ENCODE data around the gene ADAMTS6. TPM values are rescaled to one million over a fixed set of nuclear protein-coding genes. Genes with fewer than 3 reads are reported as not detected.

The ADAMTS6 gene
- total RNA-seq, 3 donors from 2014 or later (not counting 1 experiment from before 2014, with no cell fraction given): 0.47 to 1.4 (median 1.1) TPM

- no peak for TF ChIP-seq CTCF (IDR thresholded peaks at IDR 0.05)
- 100% methylated on average over 2 of the region's 2 CpGs for WGBS (ENCODE audit: insufficient coverage)
- H3K27ac ChIP-seq (ENCODE audit: low read length): no peak overlapping the region
- Mint-ChIP-seq H3K36me3 (no peaks in the 10 kb centered on the region), H3K27ac (no peak overlapping the region), H3K27me3 (ENCODE audit: low read depth in 2 of 2) (no peaks in the 10 kb centered on the region), H3K4me3 (no peak overlapping the region), H3K4me1 (no peaks in the 10 kb centered on the region), H3K9me3 (peaks cover 0 to 3% of the 10 kb centered on the region in 2 donors)
- no peak for DNase-seq
- H3K36me3 ChIP-seq (ENCODE audit: control insufficient read depth, insufficient read depth, low read length): no peaks in the 10 kb centered on the region
- H3K9me3 ChIP-seq (ENCODE audit: control insufficient read depth, insufficient read depth, low read length): no peaks in the 10 kb centered on the region
- H3K4me3 ChIP-seq (ENCODE audit: low read length): no peak overlapping the region
- H3K4me1 ChIP-seq (ENCODE audit: control insufficient read depth, insufficient read depth, low read length): no peaks in the 10 kb centered on the region
- no peaks in the 10 kb centered on the region for H3K27me3 ChIP-seq (ENCODE audit: control insufficient read depth, insufficient read depth, low read length)
- ATAC-seq: no peak
- intact Hi-C loops (cut with micrococcal nuclease): no loop called here
Measured at GRCh38 chr5:65366655-65367054, 115.1 kb downstream of the ADAMTS6 start.

- intact Hi-C loops (cut with micrococcal nuclease): no loop called here
- DNase-seq (no peak), ATAC-seq (no peak)
- no peak for TF ChIP-seq CTCF (IDR thresholded peaks at IDR 0.05)
- Histone ChIP-seq H3K4me1 (ENCODE audit: control insufficient read depth, insufficient read depth, low read length) (no peaks in the 10 kb centered on the region), H3K4me3 (ENCODE audit: low read length) (no peak overlapping the region), H3K9me3 (ENCODE audit: control insufficient read depth, insufficient read depth, low read length) (no peaks in the 10 kb centered on the region), H3K36me3 (ENCODE audit: control insufficient read depth, insufficient read depth, low read length) (no peaks in the 10 kb centered on the region), H3K27me3 (ENCODE audit: control insufficient read depth, insufficient read depth, low read length) (no peaks in the 10 kb centered on the region), H3K27ac (ENCODE audit: low read length) (no peak overlapping the region)
- WGBS (ENCODE audit: insufficient coverage): 87% methylated on average over 2 of the region's 2 CpGs
- Mint-ChIP-seq H3K27ac (no peak overlapping the region), H3K9me3 (no peaks in the 10 kb centered on the region), H3K4me1 (no peaks in the 10 kb centered on the region), H3K36me3 (no peaks in the 10 kb centered on the region), H3K27me3 (ENCODE audit: low read depth in 2 of 2) (no peaks in the 10 kb centered on the region), H3K4me3 (no peak overlapping the region)
Measured at GRCh38 chr5:65364907-65365306, 116.8 kb downstream of the ADAMTS6 start.

- no peaks in the 10 kb centered on the region for H3K4me1 Mint-ChIP-seq
- no peaks in the 10 kb centered on the region for H3K9me3 Mint-ChIP-seq
- intact Hi-C loops (cut with micrococcal nuclease): no loop called here
- H3K4me1 ChIP-seq (ENCODE audit: control insufficient read depth, insufficient read depth, low read length): no peaks in the 10 kb centered on the region
- no peaks in the 10 kb centered on the region for H3K36me3 ChIP-seq (ENCODE audit: control insufficient read depth, insufficient read depth, low read length)
- TF ChIP-seq CTCF (IDR thresholded peaks at IDR 0.05): no peak
- no peaks in the 10 kb centered on the region for H3K9me3 ChIP-seq (ENCODE audit: control insufficient read depth, insufficient read depth, low read length)
- no peak for DNase-seq
- no CpG with 5 or more reads among the region's 2 CpGs for WGBS (ENCODE audit: insufficient coverage)
- H3K27me3 Mint-ChIP-seq (ENCODE audit: low read depth in 2 of 2): no peaks in the 10 kb centered on the region
- no peak overlapping the region for H3K27ac Mint-ChIP-seq
- H3K4me3 ChIP-seq (ENCODE audit: low read length): no peak overlapping the region
- no peak overlapping the region for H3K4me3 Mint-ChIP-seq
- H3K27me3 ChIP-seq (ENCODE audit: control insufficient read depth, insufficient read depth, low read length): no peaks in the 10 kb centered on the region
- H3K27ac ChIP-seq (ENCODE audit: low read length): no peak overlapping the region
- H3K36me3 Mint-ChIP-seq: no peaks in the 10 kb centered on the region
- ATAC-seq: no peak
Measured at GRCh38 chr5:65363499-65363898, 118.2 kb downstream of the ADAMTS6 start.

- Histone ChIP-seq H3K4me3 (ENCODE audit: low read length) (no peak overlapping the region), H3K9me3 (ENCODE audit: control insufficient read depth, insufficient read depth, low read length) (no peaks in the 10 kb centered on the region), H3K27me3 (ENCODE audit: control insufficient read depth, insufficient read depth, low read length) (no peaks in the 10 kb centered on the region), H3K4me1 (ENCODE audit: control insufficient read depth, insufficient read depth, low read length) (no peaks in the 10 kb centered on the region), H3K36me3 (ENCODE audit: control insufficient read depth, insufficient read depth, low read length) (no peaks in the 10 kb centered on the region), H3K27ac (ENCODE audit: low read length) (no peak overlapping the region)
- H3K27ac Mint-ChIP-seq: no peak overlapping the region
- TF ChIP-seq CTCF (IDR thresholded peaks at IDR 0.05): no peak
- H3K4me1 Mint-ChIP-seq: no peaks in the 10 kb centered on the region
- peaks cover 0 to 3% of the 10 kb centered on the region in 2 donors for H3K27me3 Mint-ChIP-seq (ENCODE audit: low read depth in 2 of 2)
- DNase-seq (no peak), ATAC-seq (no peak)
- 84% methylated on average over 2 of the region's 5 CpGs for WGBS (ENCODE audit: insufficient coverage)
- intact Hi-C loops (cut with micrococcal nuclease): no loop called here
- no peaks in the 10 kb centered on the region for H3K9me3 Mint-ChIP-seq
- H3K4me3 Mint-ChIP-seq: no peak overlapping the region
- no peaks in the 10 kb centered on the region for H3K36me3 Mint-ChIP-seq
Measured at GRCh38 chr5:65359981-65360380, 121.7 kb downstream of the ADAMTS6 start.
